WERI-Rb-1 (cell line): ENCODE data around the gene TCAIM.
A peak's percentile ranks its signal among the peaks of the same experiment; 100 is the strongest.

ENCODE experiments used
- DNase-seq: peaks from one replicate; pipeline ENCODE4 v3.0.0-alpha.2; 2020
- H3K27ac ChIP-seq: fragments of 250-450 bp; sonication (Bioruptor Pico); 2 replicates; pipeline ENCODE4 v1.5.1; 2020; ENCODE audit warnings: mild to moderate bottlenecking, moderate library complexity
- H3K27me3 ChIP-seq: fragments of 250-450 bp; sonication (Bioruptor Pico); 2 replicates; pipeline ENCODE4 v1.5.1; 2021; ENCODE audit warnings: mild to moderate bottlenecking, low read depth, moderate library complexity; ENCODE audit not compliant: insufficient read depth, severe bottlenecking
- H3K36me3 ChIP-seq: fragments of 250-450 bp; sonication (Bioruptor Pico); 2 replicates; pipeline ENCODE4 v1.5.1; 2020; ENCODE audit warnings: mild to moderate bottlenecking, moderate library complexity
- H3K4me3 ChIP-seq: 2 replicates; pipeline ENCODE4 v1.5.1; 2011; ENCODE audit warnings: low read depth, mild to moderate bottlenecking, control low read depth, low read length
- H3K9me3 ChIP-seq: fragments of 250-450 bp; sonication (Bioruptor Pico); 2 replicates; pipeline ENCODE4 v1.5.1; 2021; ENCODE audit warnings: mild to moderate bottlenecking, moderate library complexity; ENCODE audit not compliant: severe bottlenecking
- CTCF ChIP-seq: IDR thresholded peaks from 2 replicates; pipeline ENCODE4 v1.5.1; 2011; ENCODE audit warnings: low read depth, mild to moderate bottlenecking, control low read depth, inconsistent platforms, low read length

TCAIM gene

GRCh38 chr3:44418549-44418948, 80.0 kb downstream of the TCAIM start:
- peak; percentile 51 for TF ChIP-seq CTCF
- H3K4me3 ChIP-seq = no peak overlapping the region
- no peaks in the 10 kb centered on the region for H3K36me3 ChIP-seq
- no peak overlapping the region for H3K27ac ChIP-seq
- no peak for DNase-seq
- no peaks in the 10 kb centered on the region for H3K9me3 ChIP-seq
- no peaks in the 10 kb centered on the region for H3K27me3 ChIP-seq

GRCh38 chr3:44419116-44419922, 80.8 kb downstream of the TCAIM start:
- Histone ChIP-seq H3K9me3 (no peaks in the 10 kb centered on the region), H3K27ac (no peak overlapping the region), H3K4me3 (no peak overlapping the region), H3K36me3 (no peaks in the 10 kb centered on the region), H3K27me3 (no peaks in the 10 kb centered on the region)
- TF ChIP-seq CTCF = no peak
- no peak for DNase-seq

- no peak for DNase-seq
- no peaks in the 10 kb centered on the region for H3K27me3 ChIP-seq
- no peak overlapping the region for H3K27ac ChIP-seq
- no peaks in the 10 kb centered on the region for H3K9me3 ChIP-seq
- no peak overlapping the region for H3K4me3 ChIP-seq
- TF ChIP-seq CTCF = no peak
- H3K36me3 ChIP-seq = no peaks in the 10 kb centered on the region
These were observed 81.5 kb downstream of the TCAIM start for GRCh38 chr3:44419923-44420650.

GRCh38 chr3:44420676-44421075, 82.1 kb downstream of the TCAIM start:
- no peaks in the 10 kb centered on the region for H3K9me3 ChIP-seq
- no peak overlapping the region for H3K27ac ChIP-seq
- H3K4me3 ChIP-seq = no peak overlapping the region
- no peaks in the 10 kb centered on the region for H3K36me3 ChIP-seq
- no peak for TF ChIP-seq CTCF
- DNase-seq = no peak
- no peaks in the 10 kb centered on the region for H3K27me3 ChIP-seq

- Histone ChIP-seq H3K27ac (no peak overlapping the region), H3K4me3 (no peak overlapping the region), H3K9me3 (no peaks in the 10 kb centered on the region), H3K27me3 (no peaks in the 10 kb centered on the region), H3K36me3 (no peaks in the 10 kb centered on the region)
- no peak for TF ChIP-seq CTCF
- DNase-seq = no peak
These were observed 82.7 kb downstream of the TCAIM start for GRCh38 chr3:44421280-44421679.
